ENCODE measurements around the gene FGD4. TPM values are rescaled to one million over a fixed set of nuclear protein-coding genes. Genes with fewer than 3 reads are reported as not detected.

Gene FGD4
- total RNA-seq, 1 experiment from 2014 or later = 31.6 TPM

DNA sequence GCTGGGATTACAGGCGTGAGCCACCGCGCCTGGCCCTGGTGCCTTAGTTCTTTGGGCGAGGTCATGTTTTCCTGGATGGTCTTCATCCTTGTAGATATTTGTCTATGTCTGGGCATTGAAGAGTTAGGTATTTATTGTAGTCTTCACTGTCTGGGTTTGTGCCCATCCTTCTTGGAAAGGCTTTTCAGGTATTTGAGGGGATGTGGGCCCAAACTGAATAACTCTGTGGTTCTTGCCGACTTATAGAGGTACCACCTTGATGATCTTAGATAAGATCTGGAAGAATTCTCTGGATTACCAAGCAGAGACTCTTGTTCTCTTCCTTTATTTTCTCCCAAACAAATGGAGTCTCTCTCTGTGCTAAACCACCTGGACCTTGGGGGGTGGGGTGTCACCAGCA is 18.9 kb downstream of the FGD4 start:
- no peaks in the 10 kb centered on the region for H3K27me3 ChIP-seq (replicated peaks; ENCODE audit: control insufficient read depth, insufficient read depth, low read length)
- H3K27ac Mint-ChIP-seq (ENCODE audit: unreplicated experiment) = no peak overlapping the region
- CTCF ChIA-PET = no interaction called here
- no peak for DNase-seq
- POLR2A ChIA-PET = no interaction called here
- intact Hi-C loops (cut with micrococcal nuclease; ENCODE audit: unreplicated experiment) = no loop called here
- no peak overlapping the region for H3K4me3 ChIP-seq (ENCODE audit: low read depth, low read length)
- no peaks in the 10 kb centered on the region; the same call in 1 of the 2 replicates for H3K36me3 ChIP-seq (ENCODE audit: control insufficient read depth, insufficient read depth, low read length)
- H3K4me1 ChIP-seq = peaks cover 19% of the 10 kb centered on the region; the same call in 1 of the 2 replicates
- no peak overlapping the region for H3K4me3 Mint-ChIP-seq (ENCODE audit: unreplicated experiment)
- no peaks in the 10 kb centered on the region for H3K9me3 Mint-ChIP-seq (ENCODE audit: unreplicated experiment)
- H3K4me1 Mint-ChIP-seq (ENCODE audit: low read depth, unreplicated experiment) = peaks cover 38% of the 10 kb centered on the region
- TF ChIP-seq CTCF (IDR thresholded peaks at IDR 0.05; ENCODE audit: insufficient read depth in 1 of 2, low read depth in 1 of 2, low read length in 1 of 2, severe bottlenecking in 1 of 2, unreplicated experiment in 1 of 2) = no peak
- H3K9me3 ChIP-seq = no peaks in the 10 kb centered on the region; the same call in 1 of the 2 replicates
- BruUV-seq (replicated peaks) = no TSS peak
- no peaks in the 10 kb centered on the region for H3K27me3 Mint-ChIP-seq (ENCODE audit: insufficient read depth, unreplicated experiment)
- H3K36me3 Mint-ChIP-seq (ENCODE audit: insufficient read depth, unreplicated experiment) = peaks cover 24% of the 10 kb centered on the region

DNA sequence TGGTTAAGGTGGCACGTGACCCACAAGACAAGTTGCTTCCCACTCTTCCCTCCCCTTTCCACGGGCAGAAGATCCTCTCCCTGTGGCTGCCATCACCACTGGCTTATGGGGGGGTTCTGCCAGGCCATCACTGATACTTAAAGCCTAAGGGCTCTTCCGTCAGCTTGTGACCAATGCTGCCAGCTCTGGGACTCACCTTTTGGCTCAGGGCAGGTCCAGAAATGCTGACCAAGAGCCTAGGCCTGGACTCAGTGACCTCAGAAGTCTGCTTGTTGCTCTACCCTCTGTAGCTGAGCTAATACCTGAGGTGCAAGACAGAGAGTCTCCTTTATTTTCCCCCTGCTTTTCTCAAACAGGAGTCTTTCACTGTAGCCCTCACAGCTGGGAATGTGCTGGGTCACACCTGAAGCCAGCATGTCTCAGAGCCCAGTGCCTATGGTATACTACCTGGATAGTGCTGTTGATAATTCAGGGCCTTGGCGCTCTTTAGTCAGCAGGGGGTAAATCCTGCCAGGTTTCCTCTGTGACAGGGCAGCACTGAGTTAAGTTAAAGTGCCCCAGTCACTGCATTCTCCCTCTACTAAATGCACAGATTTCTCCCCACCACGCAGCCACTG is 19.7 kb downstream of the FGD4 start:
- H3K27ac Mint-ChIP-seq (ENCODE audit: unreplicated experiment) = no peak overlapping the region
- POLR2A ChIA-PET = no interaction called here

GRCh38 chr12:32419520-32419960 is 20.2 kb downstream of the FGD4 start:
- peak overlapping the region; percentile 58 for H3K27ac Mint-ChIP-seq (ENCODE audit: unreplicated experiment)
- no peak overlapping the region for H3K4me3 Mint-ChIP-seq (ENCODE audit: unreplicated experiment)
- H3K4me1 ChIP-seq = peaks cover 15% of the 10 kb centered on the region; the same call in 1 of the 2 replicates
- DNase-seq = no peak
- ChIA-PET POLR2A (no interaction called here), CTCF (no interaction called here)
- peaks cover 27% of the 10 kb centered on the region for H3K4me1 Mint-ChIP-seq (ENCODE audit: low read depth, unreplicated experiment)
- H3K27me3 Mint-ChIP-seq (ENCODE audit: insufficient read depth, unreplicated experiment) = no peaks in the 10 kb centered on the region
- intact Hi-C loops (cut with micrococcal nuclease; ENCODE audit: unreplicated experiment) = no loop called here
- H3K9me3 Mint-ChIP-seq (ENCODE audit: unreplicated experiment) = no peaks in the 10 kb centered on the region
- no TSS peak for BruUV-seq (replicated peaks)
- H3K9me3 ChIP-seq = no peaks in the 10 kb centered on the region; the same call in 1 of the 2 replicates
- no peak for TF ChIP-seq CTCF (IDR thresholded peaks at IDR 0.05; ENCODE audit: insufficient read depth in 1 of 2, low read depth in 1 of 2, low read length in 1 of 2, severe bottlenecking in 1 of 2, unreplicated experiment in 1 of 2)
- peaks cover 28% of the 10 kb centered on the region for H3K36me3 Mint-ChIP-seq (ENCODE audit: insufficient read depth, unreplicated experiment)
- H3K27me3 ChIP-seq (replicated peaks; ENCODE audit: control insufficient read depth, insufficient read depth, low read length) = no peaks in the 10 kb centered on the region
- no peaks in the 10 kb centered on the region; the same call in 1 of the 2 replicates for H3K36me3 ChIP-seq (ENCODE audit: control insufficient read depth, insufficient read depth, low read length)
- H3K4me3 ChIP-seq (ENCODE audit: low read depth, low read length) = no peak overlapping the region

More for the DNA sequence above, 19.7 kb downstream of the FGD4 start:
- intact Hi-C loops (cut with micrococcal nuclease; ENCODE audit: unreplicated experiment) = no loop called here
- CTCF ChIA-PET = no interaction called here
- no peak for DNase-seq
- Mint-ChIP-seq H3K36me3 (ENCODE audit: insufficient read depth, unreplicated experiment) (peaks cover 27% of the 10 kb centered on the region), H3K4me3 (ENCODE audit: unreplicated experiment) (no peak overlapping the region), H3K9me3 (ENCODE audit: unreplicated experiment) (no peaks in the 10 kb centered on the region), H3K27me3 (ENCODE audit: insufficient read depth, unreplicated experiment) (no peaks in the 10 kb centered on the region), H3K4me1 (ENCODE audit: low read depth, unreplicated experiment) (peaks cover 31% of the 10 kb centered on the region)
- Histone ChIP-seq H3K36me3 (ENCODE audit: control insufficient read depth, insufficient read depth, low read length) (no peaks in the 10 kb centered on the region; the same call in 1 of the 2 replicates), H3K4me3 (ENCODE audit: low read depth, low read length) (no peak overlapping the region), H3K4me1 (peaks cover 15% of the 10 kb centered on the region; the same call in 1 of the 2 replicates), H3K27me3 (replicated peaks; ENCODE audit: control insufficient read depth, insufficient read depth, low read length) (no peaks in the 10 kb centered on the region), H3K9me3 (no peaks in the 10 kb centered on the region; the same call in 1 of the 2 replicates)
- no TSS peak for BruUV-seq (replicated peaks)
- TF ChIP-seq CTCF (IDR thresholded peaks at IDR 0.05; ENCODE audit: insufficient read depth in 1 of 2, low read depth in 1 of 2, low read length in 1 of 2, severe bottlenecking in 1 of 2, unreplicated experiment in 1 of 2) = no peak

All from Caco-2 (cell line).